ENCODE measurements around the gene SHROOM3. TPM values are rescaled to one million over a fixed set of nuclear protein-coding genes. Genes with fewer than 3 reads are reported as not detected.
A peak's percentile ranks its signal among the peaks of the same experiment; 100 is the strongest.

Gene SHROOM3
- polyA plus RNA-seq, 1 experiment: 9.5 TPM

DNA sequence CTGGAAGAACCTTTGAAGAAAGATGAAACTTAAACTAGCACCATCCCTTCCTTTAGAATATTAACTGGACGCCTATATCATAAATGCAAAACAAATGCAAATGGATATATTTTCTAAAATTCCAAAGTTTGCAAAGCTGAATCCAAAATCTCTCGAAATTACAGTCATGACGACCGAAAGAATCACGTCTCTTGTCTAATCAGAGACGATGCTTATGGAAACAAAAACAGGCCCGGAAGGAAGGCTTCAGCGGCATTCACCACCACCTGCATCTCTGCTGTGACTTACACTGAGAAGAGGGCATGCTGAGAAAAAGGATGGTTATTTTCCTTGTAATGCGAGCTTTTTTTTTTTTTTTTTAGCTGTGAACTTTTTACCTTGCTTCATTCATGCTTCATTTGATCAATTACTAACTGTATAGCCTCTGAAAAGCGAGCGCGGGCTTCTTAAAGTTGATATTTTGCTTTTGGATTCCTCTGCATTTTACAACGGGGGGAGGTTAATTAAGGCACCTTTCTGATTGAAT is 253.7 kb downstream of the SHROOM3 start:
- ChIA-PET POLR2A (interaction anchor here (0.6 kb wide), 1 partner anchor 49 kb away, joined by 3 read pairs; no protein-coding TSS in a partner anchor), CTCF (interaction anchor here (0.8 kb wide), 1 partner anchor 30 kb away, joined by 3 read pairs; no protein-coding TSS in a partner anchor)
- Histone ChIP-seq H3K4me3 (ENCODE audit: low read depth, low read length) (peak overlapping the region; percentile 72), H3K27me3 (ENCODE audit: control insufficient read depth, insufficient read depth, low read length) (no peaks in the 10 kb centered on the region), H3K9me3 (ENCODE audit: control insufficient read depth, insufficient read depth, low read length) (no peaks in the 10 kb centered on the region), H3K27ac (ENCODE audit: low read depth, low read length) (peak overlapping the region; percentile 47)
- no peak for DNase-seq (ENCODE audit: low read depth, low spot score)
- TF ChIP-seq, protein P1, sequence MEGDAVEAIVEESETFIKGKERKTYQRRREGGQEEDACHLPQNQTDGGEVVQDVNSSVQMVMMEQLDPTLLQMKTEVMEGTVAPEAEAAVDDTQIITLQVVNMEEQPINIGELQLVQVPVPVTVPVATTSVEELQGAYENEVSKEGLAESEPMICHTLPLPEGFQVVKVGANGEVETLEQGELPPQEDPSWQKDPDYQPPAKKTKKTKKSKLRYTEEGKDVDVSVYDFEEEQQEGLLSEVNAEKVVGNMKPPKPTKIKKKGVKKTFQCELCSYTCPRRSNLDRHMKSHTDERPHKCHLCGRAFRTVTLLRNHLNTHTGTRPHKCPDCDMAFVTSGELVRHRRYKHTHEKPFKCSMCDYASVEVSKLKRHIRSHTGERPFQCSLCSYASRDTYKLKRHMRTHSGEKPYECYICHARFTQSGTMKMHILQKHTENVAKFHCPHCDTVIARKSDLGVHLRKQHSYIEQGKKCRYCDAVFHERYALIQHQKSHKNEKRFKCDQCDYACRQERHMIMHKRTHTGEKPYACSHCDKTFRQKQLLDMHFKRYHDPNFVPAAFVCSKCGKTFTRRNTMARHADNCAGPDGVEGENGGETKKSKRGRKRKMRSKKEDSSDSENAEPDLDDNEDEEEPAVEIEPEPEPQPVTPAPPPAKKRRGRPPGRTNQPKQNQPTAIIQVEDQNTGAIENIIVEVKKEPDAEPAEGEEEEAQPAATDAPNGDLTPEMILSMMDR (IDR thresholded peaks at IDR 0.05; ENCODE audit: low read depth, low read length): no peak

DNA sequence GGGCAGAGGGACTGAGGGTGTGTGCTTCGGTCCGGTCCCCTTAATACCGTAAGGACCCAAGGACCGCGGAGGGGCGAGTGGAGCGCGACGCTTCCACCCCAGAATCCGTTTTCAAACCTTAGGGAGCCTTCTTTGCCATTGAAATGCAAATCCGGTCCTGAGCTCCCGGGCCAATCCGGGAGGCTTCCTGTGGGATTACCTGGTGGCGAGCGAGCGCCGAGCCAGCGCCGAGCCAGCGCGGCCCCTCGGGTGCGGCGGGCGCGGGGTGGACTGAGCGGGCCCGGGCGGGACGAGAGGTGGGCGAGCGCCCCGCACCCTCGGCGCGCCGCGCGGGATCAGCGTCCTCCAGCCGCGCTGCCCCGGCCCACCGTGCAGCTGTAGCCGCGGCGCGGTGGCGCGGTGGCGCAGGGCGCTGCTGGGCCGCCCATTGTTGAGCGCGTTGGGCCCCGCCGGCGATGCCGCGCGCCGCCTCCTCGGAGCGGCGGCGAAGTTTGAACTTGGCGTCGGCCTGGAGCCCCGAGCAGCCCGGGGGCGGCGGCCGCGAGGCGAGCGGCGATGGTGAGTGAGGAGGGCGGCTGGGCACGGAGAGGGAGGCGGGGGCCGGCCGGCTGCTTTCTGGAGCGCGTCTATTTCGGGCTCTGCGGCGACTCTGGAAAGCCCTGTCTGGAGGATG is 254.3 kb downstream of the SHROOM3 start:
- DNase-seq (ENCODE audit: low read depth, low spot score): no peak
- POLR2A ChIA-PET: interaction anchor here (0.6 kb wide), 1 partner anchor 49 kb away, joined by 3 read pairs; no protein-coding TSS in a partner anchor
- Histone ChIP-seq H3K9me3 (ENCODE audit: control insufficient read depth, insufficient read depth, low read length) (no peaks in the 10 kb centered on the region), H3K27me3 (ENCODE audit: control insufficient read depth, insufficient read depth, low read length) (no peaks in the 10 kb centered on the region), H3K27ac (ENCODE audit: low read depth, low read length) (peak overlapping the region; percentile 73), H3K4me3 (ENCODE audit: low read depth, low read length) (peak overlapping the region; percentile 72)
- CTCF ChIA-PET: interaction anchor here (0.8 kb wide), 1 partner anchor 29 kb away, joined by 3 read pairs; no protein-coding TSS in a partner anchor
- TF ChIP-seq, protein P1 (IDR thresholded peaks at IDR 0.05; ENCODE audit: low read depth, low read length): no peak

DNA sequence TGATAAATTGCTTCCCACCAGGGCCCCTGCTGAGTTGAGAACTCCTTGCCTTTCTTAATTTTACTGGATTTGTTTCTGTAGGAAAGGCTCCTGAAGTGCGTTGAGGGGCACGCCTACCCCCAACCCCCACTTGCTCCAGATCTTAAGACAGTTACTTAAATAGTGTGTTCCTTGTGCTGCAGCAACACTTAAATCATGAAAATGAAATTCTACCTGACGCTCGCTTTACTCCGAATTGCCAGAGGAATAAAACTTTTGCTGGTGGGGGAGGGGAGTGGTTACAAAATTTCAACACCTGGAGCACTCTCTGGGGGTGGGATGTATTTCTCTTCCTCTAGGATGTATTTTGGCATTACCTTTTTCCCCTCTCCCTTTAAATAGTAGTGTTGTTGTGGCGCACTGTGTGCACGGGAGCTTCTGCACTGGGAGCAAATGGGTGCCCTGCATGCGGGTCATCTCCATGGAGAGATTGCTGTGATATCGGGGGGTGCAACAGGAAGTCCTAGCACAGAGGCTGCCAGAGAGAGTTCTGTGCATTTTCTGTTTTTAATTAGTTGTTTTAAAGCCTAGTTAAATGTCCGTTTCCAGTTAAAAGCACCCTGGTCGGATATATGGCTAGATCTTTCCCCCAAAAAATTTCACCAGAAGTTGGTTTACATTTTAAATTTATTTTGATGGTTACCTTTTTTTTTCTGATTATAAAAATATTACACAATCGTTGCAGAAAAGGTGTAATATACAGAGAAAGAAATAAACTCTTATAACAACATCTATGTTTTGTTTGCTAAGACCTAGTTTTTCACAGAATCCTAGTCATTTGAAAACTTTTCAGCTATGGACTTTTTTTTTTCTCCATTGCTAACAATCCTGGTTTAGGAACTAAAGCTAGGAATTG is 255.2 kb downstream of the SHROOM3 start:
- no peaks in the 10 kb centered on the region for H3K27me3 ChIP-seq (ENCODE audit: control insufficient read depth, insufficient read depth, low read length)
- TF ChIP-seq, protein P1 (IDR thresholded peaks at IDR 0.05; ENCODE audit: low read depth, low read length): no peak
- CTCF ChIA-PET: no interaction called here
- DNase-seq (ENCODE audit: low read depth, low spot score): no peak
- peak overlapping the region; percentile 72 for H3K4me3 ChIP-seq (ENCODE audit: low read depth, low read length)
- POLR2A ChIA-PET: no interaction called here
- H3K9me3 ChIP-seq (ENCODE audit: control insufficient read depth, insufficient read depth, low read length): no peaks in the 10 kb centered on the region
- H3K27ac ChIP-seq (ENCODE audit: low read depth, low read length): peak overlapping the region; percentile 73

DNA sequence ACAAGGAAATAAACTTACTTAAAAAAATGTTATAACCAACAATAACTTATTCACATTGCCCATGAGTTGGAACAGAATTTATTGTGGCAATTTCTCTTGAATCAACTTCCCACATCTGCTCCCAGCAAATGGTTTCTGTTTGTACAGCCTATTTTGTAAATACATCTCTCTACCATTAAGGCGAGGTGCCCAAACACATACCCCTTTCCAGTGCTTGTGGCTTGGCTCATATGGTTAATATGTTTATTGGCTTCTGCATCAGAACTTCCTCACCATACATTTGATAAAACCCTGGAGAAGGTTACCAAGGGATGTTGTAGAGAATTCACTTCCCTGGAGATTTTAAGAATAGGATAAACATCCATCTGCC is 255.9 kb downstream of the SHROOM3 start:
- H3K4me3 ChIP-seq (ENCODE audit: low read depth, low read length): peak overlapping the region; percentile 72
- TF ChIP-seq, protein P1 (IDR thresholded peaks at IDR 0.05; ENCODE audit: low read depth, low read length): no peak
- H3K9me3 ChIP-seq (ENCODE audit: control insufficient read depth, insufficient read depth, low read length): no peaks in the 10 kb centered on the region
- no peaks in the 10 kb centered on the region for H3K27me3 ChIP-seq (ENCODE audit: control insufficient read depth, insufficient read depth, low read length)
- no peak for DNase-seq (ENCODE audit: low read depth, low spot score)
- ChIA-PET CTCF (no interaction called here), POLR2A (no interaction called here)
- H3K27ac ChIP-seq (ENCODE audit: low read depth, low read length): no peak overlapping the region
